ENCODE measurements around the gene ASB7. TPM values are rescaled to one million over a fixed set of nuclear protein-coding genes. Genes with fewer than 3 reads are reported as not detected.

Gene ASB7
- polyA plus RNA-seq, 4 donors: 4.2 to 11.1 (median 5.0) TPM

DNA sequence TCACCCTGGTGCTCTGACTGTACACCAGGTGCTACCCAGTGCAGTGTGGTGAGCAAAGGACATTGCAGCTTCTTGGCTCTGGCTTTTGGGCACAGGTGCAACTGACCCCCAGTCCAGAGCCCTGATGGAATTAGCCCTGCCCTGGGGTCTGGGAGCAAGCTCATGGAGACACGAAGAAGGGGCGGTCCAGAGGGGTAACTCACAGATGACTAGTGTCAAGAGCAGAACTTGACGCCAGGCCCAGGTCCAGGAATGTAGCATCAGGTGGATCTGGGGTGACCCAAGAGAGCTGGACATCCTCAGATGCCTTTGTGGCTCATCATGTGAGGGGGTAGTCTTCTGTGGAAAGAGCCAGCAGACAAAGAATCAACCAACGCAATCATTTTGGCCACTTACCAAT lies 88.9 kb downstream of the ASB7 start:
- Histone ChIP-seq H3K4me3 (ENCODE audit: low read depth in 1 of 3, low read length in 3 of 3) (no peak overlapping the region), H3K9me3 (ENCODE audit: control insufficient read depth in 2 of 2, insufficient read depth in 1 of 2, low read depth in 1 of 2, low read length in 1 of 2) (peaks cover 0 to 2% of the 10 kb centered on the region in 2 donors), H3K27ac (ENCODE audit: low read depth in 1 of 3, low read length in 2 of 3) (no peak overlapping the region), H3K4me1 (ENCODE audit: control insufficient read depth in 3 of 3, insufficient read depth in 2 of 3, low read depth in 1 of 3, low read length in 2 of 3) (peaks cover 0 to 7% (median 0%) of the 10 kb centered on the region in 3 donors), H3K27me3 (ENCODE audit: control insufficient read depth in 3 of 3, insufficient read depth in 3 of 3, low read length in 3 of 3) (peaks cover 0 to 3% (median 0%) of the 10 kb centered on the region in 3 donors), H3K36me3 (ENCODE audit: control insufficient read depth in 3 of 3, insufficient read depth in 2 of 3, low read depth in 1 of 3, low read length in 3 of 3) (no peaks in the 10 kb centered on the region)
- 88 to 92% (median 90%) methylated on average over 4 of the region's 4 CpGs for WGBS, 3 donors
- DNase-seq: no peak
- FAIRE-seq: no peak

DNA sequence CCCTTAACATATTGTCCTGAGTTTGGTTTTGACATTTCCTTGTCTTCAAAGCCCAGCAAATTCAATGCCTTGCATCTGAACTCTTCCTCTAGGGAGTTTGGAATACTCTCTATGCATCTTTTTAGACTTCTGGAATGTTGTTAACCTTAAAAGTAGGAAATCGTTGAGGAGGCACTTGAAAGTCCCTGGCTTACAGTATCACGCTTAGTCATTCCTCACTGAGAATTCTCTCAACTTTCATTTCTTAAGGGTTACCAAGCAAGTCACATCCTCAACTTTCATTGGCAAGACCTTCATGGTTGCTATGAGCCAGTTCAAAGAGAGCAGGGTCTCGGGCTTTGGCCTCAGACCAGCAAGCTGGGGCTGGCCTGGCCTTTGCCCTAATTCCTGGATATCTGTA lies 89.9 kb downstream of the ASB7 start:
- H3K9me3 ChIP-seq (ENCODE audit: control insufficient read depth in 2 of 2, insufficient read depth in 1 of 2, low read depth in 1 of 2, low read length in 1 of 2): peaks cover 0 to 2% of the 10 kb centered on the region in 2 donors
- WGBS, 3 donors: 64 to 83% (median 68%) methylated on average over 3 of the region's 3 CpGs
- H3K4me3 ChIP-seq (ENCODE audit: low read depth in 1 of 3, low read length in 3 of 3): no peak overlapping the region
- no peak overlapping the region for H3K27ac ChIP-seq (ENCODE audit: low read depth in 1 of 3, low read length in 2 of 3)
- peaks cover 0 to 7% (median 0%) of the 10 kb centered on the region in 3 donors for H3K4me1 ChIP-seq (ENCODE audit: control insufficient read depth in 3 of 3, insufficient read depth in 2 of 3, low read depth in 1 of 3, low read length in 2 of 3)
- no peak for DNase-seq
- no peaks in the 10 kb centered on the region for H3K36me3 ChIP-seq (ENCODE audit: control insufficient read depth in 3 of 3, insufficient read depth in 2 of 3, low read depth in 1 of 3, low read length in 3 of 3)
- H3K27me3 ChIP-seq (ENCODE audit: control insufficient read depth in 3 of 3, insufficient read depth in 3 of 3, low read length in 3 of 3): peaks cover 0 to 3% (median 0%) of the 10 kb centered on the region in 3 donors
- no peak for FAIRE-seq

DNA sequence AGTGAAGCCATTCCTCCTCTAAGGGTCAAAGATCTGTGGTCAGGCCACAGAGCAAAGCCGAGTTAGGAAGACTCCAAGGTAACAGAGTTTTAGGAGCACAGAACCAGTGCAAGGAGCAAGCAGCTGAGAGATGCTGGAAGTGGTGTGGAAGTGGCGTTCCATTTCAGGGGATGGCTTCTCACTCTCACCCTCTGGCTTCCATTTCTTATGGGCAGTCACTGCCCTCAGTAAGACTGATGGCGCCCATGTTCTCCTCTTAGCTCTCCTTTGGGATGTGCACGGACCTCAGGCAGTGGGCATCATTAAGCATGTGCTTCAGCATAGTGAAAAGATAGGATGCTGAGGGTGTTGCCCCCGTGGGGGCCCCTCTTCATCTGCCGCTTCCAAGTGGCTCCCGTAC lies 90.3 kb downstream of the ASB7 start:
- Histone ChIP-seq H3K36me3 (ENCODE audit: control insufficient read depth in 3 of 3, insufficient read depth in 2 of 3, low read depth in 1 of 3, low read length in 3 of 3) (no peaks in the 10 kb centered on the region), H3K4me1 (ENCODE audit: control insufficient read depth in 3 of 3, insufficient read depth in 2 of 3, low read depth in 1 of 3, low read length in 2 of 3) (peaks cover 0 to 6% (median 0%) of the 10 kb centered on the region in 3 donors), H3K27me3 (ENCODE audit: control insufficient read depth in 3 of 3, insufficient read depth in 3 of 3, low read length in 3 of 3) (peaks cover 0 to 3% (median 0%) of the 10 kb centered on the region in 3 donors), H3K4me3 (ENCODE audit: low read depth in 1 of 3, low read length in 3 of 3) (no peak overlapping the region), H3K27ac (ENCODE audit: low read depth in 1 of 3, low read length in 2 of 3) (no peak overlapping the region), H3K9me3 (ENCODE audit: control insufficient read depth in 2 of 2, insufficient read depth in 1 of 2, low read depth in 1 of 2, low read length in 1 of 2) (peaks cover 0 to 2% of the 10 kb centered on the region in 2 donors)
- FAIRE-seq (no peak), DNase-seq (no peak)
- WGBS, 3 donors: 74 to 84% (median 80%) methylated on average over 7 of the region's 7 CpGs

DNA sequence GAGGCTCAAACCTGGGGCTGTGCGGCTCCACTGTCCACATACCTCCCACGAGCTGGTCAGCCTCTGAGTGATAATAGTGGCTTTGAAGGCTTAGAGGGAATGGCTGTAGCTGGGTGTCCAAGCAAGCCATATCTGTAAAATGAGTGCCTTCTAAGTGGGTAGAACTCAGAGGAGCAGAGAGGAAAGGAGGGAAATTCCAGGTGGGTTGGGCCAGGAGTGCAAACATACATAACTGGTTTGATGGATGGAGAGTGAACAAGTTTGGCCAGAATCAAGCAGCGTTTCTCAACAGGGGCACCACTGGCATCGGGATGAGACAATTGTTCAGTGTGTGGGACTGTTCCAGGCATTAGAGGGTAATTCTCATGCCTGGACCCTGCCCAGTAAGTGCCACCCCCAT lies 91.1 kb downstream of the ASB7 start:
- 62 to 79% (median 74%) methylated on average over 4 of the region's 4 CpGs for WGBS, 3 donors
- no peak overlapping the region for H3K4me3 ChIP-seq (ENCODE audit: low read depth in 1 of 3, low read length in 3 of 3)
- peak overlapping the region in 1 of 3 donors; percentile 3 for H3K27ac ChIP-seq (ENCODE audit: low read depth in 1 of 3, low read length in 2 of 3)
- FAIRE-seq: no peak
- H3K4me1 ChIP-seq (ENCODE audit: control insufficient read depth in 3 of 3, insufficient read depth in 2 of 3, low read depth in 1 of 3, low read length in 2 of 3): no peaks in the 10 kb centered on the region
- peaks cover 0 to 3% (median 0%) of the 10 kb centered on the region in 3 donors for H3K27me3 ChIP-seq (ENCODE audit: control insufficient read depth in 3 of 3, insufficient read depth in 3 of 3, low read length in 3 of 3)
- no peak for DNase-seq
- no peaks in the 10 kb centered on the region for H3K36me3 ChIP-seq (ENCODE audit: control insufficient read depth in 3 of 3, insufficient read depth in 2 of 3, low read depth in 1 of 3, low read length in 3 of 3)
- H3K9me3 ChIP-seq (ENCODE audit: control insufficient read depth in 2 of 2, insufficient read depth in 1 of 2, low read depth in 1 of 2, low read length in 1 of 2): peaks cover 0 to 2% of the 10 kb centered on the region in 2 donors

DNA sequence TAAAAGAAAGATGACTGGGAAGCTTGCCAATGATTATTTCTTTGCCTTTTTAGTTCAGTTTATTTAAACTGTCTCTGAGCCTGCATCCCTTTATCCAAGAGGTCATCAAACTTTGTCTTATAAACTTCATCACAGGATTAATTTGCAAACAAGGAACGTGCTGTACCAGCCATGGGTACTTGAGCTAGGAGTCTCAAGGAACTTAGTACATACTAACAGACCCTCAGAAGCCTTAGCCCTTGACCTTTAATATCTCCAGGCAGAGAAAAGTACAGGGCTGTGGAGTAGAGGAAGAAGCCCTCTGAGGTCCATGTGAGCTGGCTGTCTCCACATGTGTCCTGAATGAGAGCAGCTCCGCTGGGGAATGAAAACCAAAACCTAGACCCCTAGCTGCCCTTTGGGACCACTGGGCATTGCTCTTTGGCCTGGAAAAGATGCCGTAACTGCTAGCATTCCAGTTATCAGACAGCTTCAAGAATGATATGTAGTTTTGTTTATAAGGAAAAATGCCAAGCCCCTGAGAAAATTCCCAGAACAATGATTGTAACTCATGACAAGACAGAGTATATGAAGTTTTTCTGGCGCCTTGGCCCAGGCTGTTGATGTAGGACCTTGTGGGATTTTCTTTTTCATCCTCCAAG lies 92.1 kb downstream of the ASB7 start:
- Histone ChIP-seq H3K27ac (ENCODE audit: low read depth in 1 of 3, low read length in 2 of 3) (peak overlapping the region in 1 of 3 donors; percentile 33), H3K36me3 (ENCODE audit: control insufficient read depth in 3 of 3, insufficient read depth in 2 of 3, low read depth in 1 of 3, low read length in 3 of 3) (no peaks in the 10 kb centered on the region), H3K4me1 (ENCODE audit: control insufficient read depth in 3 of 3, insufficient read depth in 2 of 3, low read depth in 1 of 3, low read length in 2 of 3) (no peaks in the 10 kb centered on the region), H3K4me3 (ENCODE audit: low read depth in 1 of 3, low read length in 3 of 3) (no peak overlapping the region), H3K27me3 (ENCODE audit: control insufficient read depth in 3 of 3, insufficient read depth in 3 of 3, low read length in 3 of 3) (peaks cover 0 to 3% (median 0%) of the 10 kb centered on the region in 3 donors), H3K9me3 (ENCODE audit: control insufficient read depth in 2 of 2, insufficient read depth in 1 of 2, low read depth in 1 of 2, low read length in 1 of 2) (peaks cover 0 to 2% of the 10 kb centered on the region in 2 donors)
- FAIRE-seq: no peak
- 58 to 72% (median 66%) methylated on average over 4 of the region's 4 CpGs for WGBS, 3 donors
- DNase-seq: no peak

DNA sequence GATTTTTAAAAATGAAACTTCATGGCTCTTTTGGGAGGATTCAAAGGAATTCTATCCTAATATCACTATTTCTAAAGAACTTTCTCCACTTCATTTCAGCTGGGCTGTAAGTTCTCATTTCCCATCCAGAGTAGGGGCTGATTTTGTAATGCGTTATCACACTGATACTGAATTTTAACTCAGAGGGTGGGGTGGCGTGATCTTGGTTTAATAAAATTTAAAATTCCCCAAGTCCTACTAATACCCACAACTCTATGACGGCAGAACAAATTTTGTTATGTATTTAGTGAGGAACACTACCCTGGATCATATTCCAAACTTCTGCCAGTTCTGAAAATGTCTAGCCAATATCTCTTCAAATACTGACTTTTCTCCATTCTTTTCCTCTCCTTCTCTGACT lies 92.7 kb downstream of the ASB7 start:
- Histone ChIP-seq H3K36me3 (ENCODE audit: control insufficient read depth in 3 of 3, insufficient read depth in 2 of 3, low read depth in 1 of 3, low read length in 3 of 3) (no peaks in the 10 kb centered on the region), H3K27me3 (ENCODE audit: control insufficient read depth in 3 of 3, insufficient read depth in 3 of 3, low read length in 3 of 3) (peaks cover 0 to 3% (median 0%) of the 10 kb centered on the region in 3 donors), H3K4me1 (ENCODE audit: control insufficient read depth in 3 of 3, insufficient read depth in 2 of 3, low read depth in 1 of 3, low read length in 2 of 3) (no peaks in the 10 kb centered on the region), H3K4me3 (ENCODE audit: low read depth in 1 of 3, low read length in 3 of 3) (no peak overlapping the region), H3K9me3 (ENCODE audit: control insufficient read depth in 2 of 2, insufficient read depth in 1 of 2, low read depth in 1 of 2, low read length in 1 of 2) (peaks cover 0 to 2% of the 10 kb centered on the region in 2 donors), H3K27ac (ENCODE audit: low read depth in 1 of 3, low read length in 2 of 3) (no peak overlapping the region)
- DNase-seq (no peak), FAIRE-seq (no peak)
- 73 to 93% (median 83%) methylated on average over 3 of the region's 3 CpGs for WGBS, 3 donors

DNA sequence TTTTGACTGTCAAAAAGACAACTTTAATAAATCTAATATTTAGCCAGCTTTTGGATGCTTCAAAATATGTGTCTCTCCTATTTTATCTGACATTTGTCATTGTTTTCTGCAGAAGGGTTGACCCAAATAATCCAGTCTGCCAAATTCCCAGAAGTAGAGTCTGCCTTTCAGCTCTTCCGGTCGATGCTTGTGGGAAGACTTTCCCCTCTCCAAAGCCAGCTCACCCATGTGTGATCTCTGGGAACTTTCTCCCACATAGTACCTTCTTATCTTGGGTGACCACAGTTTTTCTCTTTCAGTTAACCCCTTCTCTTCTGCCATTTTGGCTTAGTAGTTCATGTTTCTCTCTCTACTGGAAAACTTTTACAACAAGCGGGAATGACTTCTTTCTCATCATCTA lies 94.1 kb downstream of the ASB7 start:
- Histone ChIP-seq H3K4me3 (ENCODE audit: low read depth in 1 of 3, low read length in 3 of 3) (no peak overlapping the region), H3K9me3 (ENCODE audit: control insufficient read depth in 2 of 2, insufficient read depth in 1 of 2, low read depth in 1 of 2, low read length in 1 of 2) (no peaks in the 10 kb centered on the region), H3K27ac (ENCODE audit: low read depth in 1 of 3, low read length in 2 of 3) (no peak overlapping the region), H3K36me3 (ENCODE audit: control insufficient read depth in 3 of 3, insufficient read depth in 2 of 3, low read depth in 1 of 3, low read length in 3 of 3) (no peaks in the 10 kb centered on the region), H3K27me3 (ENCODE audit: control insufficient read depth in 3 of 3, insufficient read depth in 3 of 3, low read length in 3 of 3) (peaks cover 0 to 3% (median 0%) of the 10 kb centered on the region in 3 donors), H3K4me1 (ENCODE audit: control insufficient read depth in 3 of 3, insufficient read depth in 2 of 3, low read depth in 1 of 3, low read length in 2 of 3) (no peaks in the 10 kb centered on the region)
- DNase-seq: no peak
- 74 to 85% (median 78%) methylated on average over 3 of the region's 3 CpGs for WGBS, 3 donors
- no peak for FAIRE-seq

All from small intestine (tissue), 7 donors.